NCI-H460 (cell line): ENCODE results near the gene MTHFD1L. TPM values are rescaled to one million over a fixed set of nuclear protein-coding genes. Genes with fewer than 3 reads are reported as not detected.

Experiments
- DNase-seq: peaks from one replicate; pipeline ENCODE4 v3.0.0-alpha.2; 2016; ENCODE audit warnings: low read depth; ENCODE audit errors: extremely low read depth
- total RNA-seq: library from RNA; depleted of rRNA; stranded (reverse); fragments of >200 nt; shearing (Covaris generic); gene quantifications from 2 replicates; pipeline ENCODE4 v1.2.3, GENCODE V29; 2014

Gene MTHFD1L
- total RNA-seq, 1 experiment from 2014 or later: 46.2 TPM

DNA sequence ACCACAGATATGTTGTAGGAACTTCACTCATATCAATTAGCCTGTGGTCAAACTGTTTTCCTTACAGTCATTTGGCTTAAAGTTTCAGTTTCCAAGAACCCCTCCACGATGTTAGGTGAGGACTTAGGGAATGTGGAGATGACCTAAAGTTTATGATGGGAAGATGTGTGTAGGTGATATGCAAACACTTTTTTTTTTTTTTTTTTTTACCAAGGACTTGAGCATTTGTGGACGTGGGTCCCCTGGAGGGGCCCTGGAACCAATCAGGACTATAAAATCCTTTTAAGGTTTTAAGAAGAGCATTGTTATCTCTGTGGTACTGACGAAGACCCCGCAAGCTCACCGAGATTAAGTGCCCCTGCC is 478 bp upstream of the MTHFD1L start:
- DNase-seq: no peak

DNA sequence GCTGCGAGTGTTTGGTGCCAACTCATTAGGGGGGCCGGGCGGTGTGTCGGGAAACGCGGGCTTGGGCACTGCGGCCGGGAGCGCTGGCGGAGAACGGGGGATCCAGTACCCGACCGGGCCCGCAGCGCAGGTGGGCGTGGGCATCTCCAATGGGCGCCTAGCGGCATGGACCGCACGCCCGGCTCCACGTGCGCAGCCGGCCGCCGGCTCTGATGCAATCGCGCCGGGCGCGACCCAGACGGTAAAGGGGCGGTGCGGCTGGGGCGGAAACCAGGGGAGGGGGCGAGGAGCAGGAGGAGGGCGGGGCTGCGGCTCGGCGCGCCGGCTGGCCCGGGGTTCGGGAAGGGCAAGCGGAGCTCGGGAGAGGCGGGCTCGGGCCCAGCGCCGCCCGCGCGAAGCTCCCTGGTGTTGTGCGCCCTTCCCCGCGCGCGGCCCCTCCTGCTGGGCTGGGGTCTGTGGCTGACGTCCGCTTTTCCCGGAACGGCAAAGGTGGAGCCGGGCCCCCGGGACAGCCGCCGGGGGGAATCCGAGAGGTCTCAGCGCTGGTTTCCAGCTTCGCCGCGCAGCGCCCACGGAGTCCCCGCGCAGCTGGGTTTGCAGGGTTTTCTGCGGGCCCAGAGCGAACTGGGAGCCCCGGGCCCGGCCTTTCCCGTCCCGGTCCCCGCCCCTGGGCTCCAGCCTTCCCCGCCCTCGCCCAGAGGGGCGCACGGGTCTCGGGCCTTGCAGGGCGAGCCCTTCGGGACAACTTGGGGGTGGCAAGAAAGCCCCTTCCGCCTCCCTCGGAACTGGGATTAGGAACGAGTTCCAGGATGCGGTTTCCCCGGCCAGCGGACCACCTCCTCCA is 867 bp downstream of the MTHFD1L start:
- peak; percentile 66 for DNase-seq

DNA sequence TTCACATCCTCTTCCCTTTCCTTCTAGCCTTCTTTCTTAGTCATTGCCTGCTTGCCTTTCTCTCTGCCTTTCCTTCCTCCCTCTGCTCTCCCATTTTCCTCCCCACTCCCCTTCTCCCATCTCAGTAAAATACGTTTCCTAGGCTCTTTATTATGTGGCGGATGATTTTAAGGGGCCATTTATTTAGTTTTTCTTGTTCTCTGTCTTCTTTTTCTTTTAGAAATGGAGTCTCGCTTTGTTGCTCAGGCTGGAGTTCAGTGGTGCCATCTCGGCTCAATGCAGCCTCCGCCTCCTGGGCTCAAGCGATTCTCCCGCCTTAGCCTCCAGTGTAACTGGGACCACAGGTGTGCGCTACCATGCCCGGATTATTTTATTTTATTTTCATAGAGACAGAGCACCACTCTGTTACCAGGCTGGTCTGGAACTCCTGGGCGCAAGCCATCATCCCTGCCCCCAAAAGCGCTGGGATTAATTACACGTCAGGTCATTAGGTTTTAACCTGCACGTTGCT is 1.5 kb downstream of the MTHFD1L start:
- DNase-seq: no peak

DNA sequence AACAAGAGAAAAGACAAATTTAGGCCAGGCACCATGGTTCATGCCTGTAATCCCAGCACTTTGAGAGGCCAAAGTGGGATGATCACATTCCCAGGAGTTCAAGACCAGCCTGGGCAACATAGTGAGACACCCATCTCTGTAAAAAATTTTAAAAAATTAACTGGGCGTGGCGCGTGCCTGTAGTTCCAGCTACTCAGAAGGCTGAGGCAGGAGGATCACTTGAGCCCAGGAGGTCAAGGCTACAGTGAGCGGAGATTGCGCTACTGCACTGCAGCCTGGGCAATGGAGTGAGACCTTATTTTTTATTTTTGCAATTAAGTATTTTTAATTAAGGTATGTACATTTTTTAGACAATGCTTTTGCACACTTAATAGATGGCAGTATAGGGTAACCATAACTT is 3.3 kb downstream of the MTHFD1L start:
- DNase-seq: no peak

DNA sequence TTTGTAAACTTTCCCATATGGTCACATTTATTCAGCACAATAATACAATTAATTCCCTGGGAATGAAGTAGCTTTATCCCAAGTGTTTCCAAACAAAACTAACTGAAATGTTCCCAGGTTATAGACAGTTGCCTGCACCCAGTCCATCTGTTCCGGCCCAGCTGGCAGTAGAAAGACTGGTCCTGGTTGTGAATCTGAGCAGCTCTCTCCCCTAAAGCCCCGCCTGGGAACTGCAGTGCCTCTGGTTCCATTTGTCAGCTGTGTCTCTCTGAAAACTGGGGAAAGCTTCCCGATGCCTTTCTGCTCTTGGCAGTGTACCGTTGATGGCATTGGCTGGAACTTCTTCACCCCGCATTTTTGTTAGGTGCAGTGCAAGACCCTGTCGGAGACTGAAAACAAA is 8.7 kb downstream of the MTHFD1L start:
- no peak for DNase-seq

DNA sequence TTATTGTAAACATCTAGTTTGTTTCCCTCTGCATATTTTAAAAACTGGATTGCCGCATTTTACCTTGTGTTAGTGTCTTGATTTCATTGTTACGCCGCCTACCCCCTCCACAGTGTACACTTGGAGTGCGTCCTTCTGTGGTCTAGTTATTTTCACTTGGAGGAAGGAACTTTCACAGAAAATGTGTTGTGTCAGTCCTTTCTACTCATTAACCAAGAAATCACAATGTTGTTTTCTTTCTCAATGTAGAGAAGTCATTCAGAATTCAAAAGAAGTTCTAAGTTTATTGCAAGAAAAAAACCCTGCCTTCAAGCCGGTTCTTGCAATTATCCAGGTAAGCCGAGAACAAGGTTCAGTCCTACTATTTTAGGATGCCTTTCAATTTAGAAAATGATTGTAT is 10.3 kb downstream of the MTHFD1L start:
- no peak for DNase-seq

DNA sequence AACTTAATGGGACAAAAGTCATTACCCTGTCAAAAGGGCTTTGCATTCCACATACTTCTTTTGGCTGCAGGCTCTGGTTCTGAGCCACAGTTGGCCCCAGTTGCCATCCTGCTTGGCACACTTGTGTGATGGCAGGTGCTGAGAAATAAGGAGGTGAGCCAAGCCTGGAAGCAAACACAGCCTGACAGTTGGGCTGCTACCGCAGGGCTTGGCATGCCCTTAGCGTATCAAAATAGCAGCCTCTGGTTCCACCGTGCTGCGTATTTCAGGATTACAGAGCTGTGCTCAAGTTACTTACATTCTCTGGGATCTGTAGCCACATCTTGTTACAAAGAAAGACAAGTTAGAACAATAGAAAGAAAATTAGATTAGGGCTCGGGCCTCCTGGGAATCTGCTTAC is 11.1 kb downstream of the MTHFD1L start:
- DNase-seq: no peak

DNA sequence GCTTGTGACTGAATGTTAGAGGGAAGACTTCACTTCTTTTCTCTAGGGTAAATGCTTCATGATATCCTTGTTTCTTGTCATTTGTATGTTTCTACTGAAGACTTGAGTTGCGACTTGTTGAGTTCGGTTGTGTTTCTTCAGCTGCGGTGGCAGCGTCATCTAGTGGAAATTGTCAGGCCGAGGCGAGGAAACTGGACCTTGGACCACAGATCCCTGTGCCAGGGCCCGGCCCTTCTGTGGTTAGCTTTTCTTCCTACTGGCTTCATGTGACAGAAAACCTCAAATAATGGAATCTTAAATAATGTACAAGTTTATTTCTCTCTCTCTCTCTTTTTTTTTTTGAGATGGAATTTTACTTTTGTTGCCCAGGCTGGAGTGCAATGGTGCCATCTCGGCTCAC is 12.4 kb downstream of the MTHFD1L start:
- DNase-seq: no peak

DNA sequence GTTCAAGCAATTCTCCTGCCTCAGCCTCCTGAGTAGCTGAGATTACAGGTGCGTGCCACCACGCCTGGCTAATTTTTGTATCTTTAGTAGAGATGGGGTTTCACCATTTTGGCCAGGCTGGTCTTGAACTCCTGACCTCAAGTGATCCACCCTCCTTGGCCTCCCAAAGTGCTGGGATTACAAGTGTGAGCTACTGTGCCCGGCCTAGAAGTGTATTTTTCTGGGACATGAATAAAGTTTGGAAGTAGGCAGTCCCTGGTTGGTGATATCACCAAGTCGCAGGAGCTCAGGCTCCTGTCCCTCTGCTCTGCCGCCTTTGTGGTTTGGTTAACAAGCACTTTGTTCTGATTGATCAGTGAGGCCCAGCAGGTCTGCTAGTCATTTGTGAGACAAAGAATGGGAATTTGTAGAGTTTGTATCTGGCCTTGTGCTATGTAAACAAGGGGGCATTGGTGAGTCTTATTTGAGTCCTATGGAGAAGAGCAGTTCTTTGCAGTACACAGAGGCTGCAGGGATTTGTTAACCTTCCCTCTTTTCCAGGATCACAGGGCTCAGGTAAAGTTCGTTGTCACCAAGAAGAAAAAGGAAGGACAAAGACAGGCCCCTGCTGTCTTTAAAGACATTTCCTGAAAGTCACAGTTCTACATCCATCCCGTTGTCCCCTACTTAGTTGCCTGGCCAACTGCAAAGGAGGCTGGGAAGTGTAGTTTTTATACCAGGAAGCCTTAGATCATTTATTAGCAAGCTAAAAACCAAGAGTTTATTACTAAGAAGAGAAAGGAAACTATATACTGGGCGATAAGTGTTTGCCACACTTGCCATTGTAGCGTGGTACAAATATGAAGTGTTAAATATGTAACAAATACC is 13.1 kb downstream of the MTHFD1L start:
- no peak for DNase-seq

DNA sequence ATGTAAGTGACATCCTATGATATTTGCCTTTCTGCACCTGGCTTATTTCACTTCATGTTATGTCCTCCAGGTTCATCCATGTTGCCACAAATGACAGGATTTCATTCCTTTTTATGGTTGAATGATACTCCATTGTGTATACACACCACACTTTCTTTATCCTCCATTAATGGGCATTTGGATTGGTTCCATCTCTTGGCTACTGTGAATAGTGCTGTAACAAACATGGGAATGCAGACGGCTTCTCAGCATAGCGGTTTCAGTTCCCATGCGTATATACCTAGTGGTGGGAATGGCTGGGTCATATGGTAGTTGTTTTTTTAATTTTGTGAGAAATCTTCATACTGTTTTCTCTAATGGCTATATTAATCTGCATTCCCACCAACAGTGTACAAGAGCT is 14.8 kb downstream of the MTHFD1L start:
- DNase-seq: no peak

DNA sequence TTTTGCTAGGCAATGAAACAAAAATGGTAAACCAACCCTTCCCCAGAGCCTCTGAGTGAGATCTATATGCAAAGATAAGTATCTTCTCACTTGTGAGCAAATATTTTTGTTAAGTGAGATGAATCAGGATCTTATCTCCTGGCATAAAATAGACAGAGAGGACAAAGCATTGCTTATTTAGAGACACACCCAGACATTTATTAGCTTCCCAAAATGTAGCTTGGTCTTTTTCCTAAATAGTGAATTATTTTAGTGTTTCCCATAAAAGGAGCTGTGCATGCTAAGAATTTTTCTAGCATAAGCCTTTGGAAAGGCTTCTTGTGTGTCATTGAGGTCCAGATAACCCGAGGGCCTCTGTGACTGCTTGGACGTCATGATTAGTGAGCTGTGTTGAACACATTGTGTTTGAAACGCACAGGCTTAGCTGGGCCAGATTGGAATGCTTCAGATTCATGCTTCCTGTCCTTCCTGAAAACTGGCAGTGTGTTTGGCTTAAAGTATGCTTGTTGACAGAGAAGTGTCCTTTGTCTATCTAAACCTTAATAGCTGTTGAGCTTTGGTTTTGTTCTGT is 16.5 kb downstream of the MTHFD1L start:
- DNase-seq: peak; percentile 34

DNA sequence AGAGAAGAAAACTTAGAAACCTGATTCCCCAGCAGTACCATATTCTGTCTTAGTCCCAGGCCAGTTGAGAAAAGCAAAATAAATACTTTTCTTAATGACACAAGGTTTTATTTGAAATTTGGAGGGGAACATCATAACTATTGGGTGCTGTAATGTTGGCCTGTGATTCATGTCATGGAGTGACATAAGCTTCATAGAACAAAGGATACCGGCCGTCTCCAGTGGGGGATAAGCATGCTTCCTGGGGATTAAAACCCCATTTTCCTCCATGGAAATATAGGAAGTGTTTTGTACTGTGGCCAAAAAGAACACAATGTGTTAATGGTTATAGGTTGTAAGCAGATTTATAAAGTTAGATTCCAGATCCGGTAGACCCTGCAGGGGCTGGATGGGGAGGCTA is 18.0 kb downstream of the MTHFD1L start:
- DNase-seq: no peak

DNA sequence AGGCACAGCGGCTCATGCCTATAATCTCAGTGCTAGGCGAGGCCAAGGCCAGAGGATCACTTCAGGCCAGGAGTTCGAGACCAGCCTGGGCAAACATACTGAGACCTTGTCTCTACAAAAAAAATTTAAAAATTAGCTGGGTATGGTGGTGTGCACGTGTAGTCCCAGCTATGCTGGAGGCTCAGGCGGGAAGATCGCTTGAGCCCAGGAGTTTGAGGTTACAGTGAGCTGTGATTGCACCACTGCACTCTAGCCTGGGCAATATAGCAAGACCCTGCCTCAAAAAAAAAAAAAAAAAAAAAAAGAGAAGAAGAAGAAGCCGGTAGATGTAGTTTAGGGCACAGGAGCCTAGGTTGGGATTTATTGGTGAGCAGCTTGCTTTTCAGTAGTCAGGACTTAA is 20.7 kb downstream of the MTHFD1L start:
- no peak for DNase-seq

DNA sequence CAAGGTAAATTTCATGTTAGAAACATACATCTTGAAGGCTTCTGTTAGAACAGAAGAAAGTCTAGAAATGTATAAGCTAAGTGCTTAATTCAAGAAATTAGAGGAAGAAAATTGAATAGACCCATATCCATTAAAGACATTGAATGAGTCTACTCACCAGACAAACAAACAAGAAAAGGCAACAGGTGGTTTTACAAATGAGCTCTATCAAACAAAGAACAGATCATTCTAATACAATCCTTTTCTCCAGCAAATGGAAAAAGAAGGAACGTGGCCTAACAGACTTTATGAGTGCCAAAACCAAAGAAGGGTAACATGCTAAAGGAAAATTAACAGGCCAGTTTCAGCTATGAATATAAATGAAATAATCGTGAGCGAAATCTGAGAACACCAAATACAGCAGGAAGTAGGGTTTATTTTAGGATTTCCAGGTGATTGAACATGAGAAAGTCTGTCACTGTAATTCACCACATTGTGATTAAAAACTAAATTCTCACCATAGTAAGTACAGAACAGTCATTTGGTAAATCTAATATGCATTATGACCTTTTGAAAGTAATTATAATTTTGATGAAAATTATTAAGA is 22.6 kb downstream of the MTHFD1L start:
- no peak for DNase-seq

DNA sequence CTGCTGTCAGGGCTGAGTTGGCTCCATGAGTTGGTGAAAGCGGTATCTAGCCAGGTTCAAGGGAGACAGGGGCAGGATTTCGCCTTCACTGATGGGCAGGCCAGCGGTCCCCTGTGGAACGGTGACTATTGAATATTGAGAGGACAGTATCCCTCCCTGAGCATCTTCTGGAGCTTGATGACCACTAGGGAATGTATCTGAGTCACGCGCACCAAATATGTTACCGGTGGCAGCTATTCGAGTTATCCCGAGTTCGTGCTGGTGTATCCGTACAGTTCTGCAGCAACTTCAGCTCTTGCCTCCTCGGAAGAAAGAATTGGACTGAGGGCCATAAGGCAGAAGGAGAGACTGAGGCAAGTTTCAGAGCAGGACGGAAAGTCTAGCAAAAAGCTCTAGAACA is 24.8 kb downstream of the MTHFD1L start:
- no peak for DNase-seq

DNA sequence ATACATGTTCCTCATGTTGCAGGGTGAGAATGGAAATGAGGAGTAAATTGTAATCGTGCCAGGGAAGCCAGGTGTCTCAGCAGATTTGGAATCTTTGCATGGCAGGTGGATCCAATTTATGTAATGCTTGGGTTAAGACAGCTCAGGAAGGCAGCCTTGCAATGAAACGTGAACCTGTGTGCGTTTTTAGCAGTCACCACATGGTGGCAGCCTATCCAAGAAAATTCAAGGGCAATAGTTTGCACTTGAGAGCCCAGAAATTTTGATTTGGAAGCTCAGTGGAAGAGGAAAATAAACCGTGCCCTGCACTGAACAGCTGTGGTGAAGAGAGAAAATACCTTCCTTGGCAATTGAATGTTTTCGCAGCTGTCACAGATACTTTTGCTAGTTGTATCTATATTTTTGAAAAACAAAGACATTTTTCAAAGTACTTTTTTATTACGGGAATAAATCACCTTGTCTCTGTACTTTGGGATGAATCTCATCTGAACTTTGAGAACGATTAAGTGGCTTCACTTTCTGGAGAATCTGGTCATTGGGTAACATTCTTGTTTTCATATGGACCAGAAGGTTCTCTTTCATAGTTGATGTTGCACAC is 26.5 kb downstream of the MTHFD1L start:
- peak; percentile 50 for DNase-seq

DNA sequence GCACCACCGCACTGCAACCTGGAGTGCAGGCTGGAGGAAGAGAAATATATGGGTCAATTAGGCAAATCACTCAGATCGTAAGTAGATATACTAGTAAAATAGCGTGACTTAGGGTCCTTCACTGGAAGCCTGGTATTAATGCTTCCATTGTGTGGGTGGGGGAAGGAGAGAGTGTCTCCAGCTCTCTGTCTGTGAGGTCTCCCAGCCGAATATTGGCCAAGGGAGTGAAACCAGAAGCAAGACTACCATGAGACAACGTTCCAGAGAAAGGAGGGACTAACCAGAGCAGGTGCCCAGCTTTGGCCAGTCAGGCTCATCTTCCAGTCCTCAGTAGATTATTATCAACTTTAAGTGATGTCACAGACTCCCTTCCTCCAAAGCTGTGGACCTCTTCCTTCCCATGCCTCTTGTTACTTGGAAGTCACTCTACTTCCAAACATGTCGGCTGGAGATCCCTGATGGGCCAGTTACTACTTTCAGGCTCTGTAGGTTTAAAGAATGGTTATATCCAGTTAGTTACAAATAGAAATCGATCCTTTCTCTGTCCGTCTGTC is 28.8 kb downstream of the MTHFD1L start:
- DNase-seq: no peak

DNA sequence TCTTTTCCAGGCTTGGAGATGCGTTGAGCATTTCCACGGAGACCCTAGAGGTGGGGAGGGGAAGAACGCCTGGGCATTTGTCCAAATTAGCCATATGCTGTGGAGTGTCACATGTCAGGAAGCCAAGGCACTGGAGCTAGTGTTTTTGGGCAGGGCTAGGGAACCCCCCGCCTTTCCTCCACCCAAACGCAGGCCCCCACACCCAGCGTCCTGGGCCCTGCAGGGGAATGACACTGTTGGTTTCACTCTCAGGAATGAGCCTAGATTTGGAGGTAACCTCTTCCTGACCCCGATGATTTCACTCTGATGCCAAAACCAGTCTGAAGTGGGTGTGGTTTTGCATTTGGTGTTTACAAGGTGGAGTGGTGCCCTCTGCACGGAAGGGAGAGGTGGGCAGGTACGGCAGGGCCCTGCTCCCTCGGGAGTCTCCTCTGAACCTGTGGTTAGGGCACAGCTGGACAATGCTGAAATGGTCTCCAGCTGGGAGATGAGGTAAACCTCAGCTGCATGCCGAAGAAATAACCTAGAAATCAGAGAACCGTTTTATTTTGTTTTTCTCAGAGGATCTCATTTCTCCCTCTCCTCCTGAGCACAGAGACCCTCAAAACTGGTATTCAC is 29.5 kb downstream of the MTHFD1L start:
- DNase-seq: no peak

DNA sequence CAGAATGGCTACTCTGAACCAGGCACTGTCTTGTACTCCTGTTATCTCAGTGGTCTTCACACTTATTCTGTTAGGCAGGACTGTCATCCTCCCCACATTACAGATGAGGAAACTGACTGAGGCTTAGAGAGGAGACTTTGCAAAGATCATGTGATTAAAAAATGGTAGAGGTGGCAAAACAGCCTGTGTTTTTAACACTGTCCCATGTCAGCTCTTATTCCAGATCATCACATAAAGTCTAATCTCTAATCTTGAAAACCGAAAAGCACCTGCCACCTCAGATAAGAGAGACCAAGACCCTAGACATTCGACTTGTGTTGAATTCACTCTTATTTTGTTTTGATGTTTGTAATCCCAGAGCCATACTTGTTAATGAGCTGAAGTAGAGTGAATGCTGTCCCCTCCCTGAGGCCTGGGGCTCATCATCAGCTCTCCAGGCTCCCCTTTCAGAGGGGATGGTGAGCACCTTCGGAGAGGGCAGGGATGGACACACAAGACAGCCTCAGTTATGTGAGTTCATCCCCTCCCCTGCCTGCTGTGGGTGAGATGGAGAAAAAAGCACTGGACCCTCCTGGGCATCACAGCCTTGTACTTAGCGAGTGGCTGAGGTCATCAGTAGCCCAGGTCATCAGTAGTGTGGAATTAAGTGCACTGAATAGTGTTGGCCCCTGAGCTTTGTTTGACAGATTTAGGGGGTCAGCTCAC is 30.6 kb downstream of the MTHFD1L start:
- DNase-seq: no peak
